ENCODE results near the gene ITGBL1.

ITGBL1 gene

GRCh38 chr13:101451641-101452040 lies 834 bp upstream of the ITGBL1 start:
- DNase-seq (ENCODE audit: low read depth): no peak

GRCh38 chr13:101453784-101454201 lies 1.3 kb downstream of the ITGBL1 start:
- peak; percentile 19 for DNase-seq (ENCODE audit: low read depth)

- DNase-seq (ENCODE audit: low read depth): peak; percentile 60
Observed at GRCh38 chr13:101454767-101455166, 2.3 kb downstream of the ITGBL1 start.

DNA sequence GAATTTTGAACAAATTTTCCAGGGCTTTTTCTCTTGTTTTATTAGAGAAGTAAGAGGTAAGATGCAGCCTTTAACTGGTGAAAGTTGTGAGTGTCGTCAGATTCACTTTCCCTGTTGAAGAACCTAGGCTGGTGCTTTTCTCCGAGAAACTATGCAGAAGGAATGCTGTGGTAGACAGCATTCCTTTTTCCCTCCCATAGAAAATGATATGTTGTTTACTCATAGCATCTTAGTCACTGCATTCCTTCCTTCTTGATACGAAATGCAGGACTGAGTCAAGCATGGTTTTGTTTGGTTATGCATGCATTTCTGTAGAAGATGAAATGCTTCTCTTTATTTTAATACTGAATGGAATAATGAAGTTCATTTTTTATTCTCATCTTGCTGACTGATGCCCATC lies 3.4 kb downstream of the ITGBL1 start:
- DNase-seq (ENCODE audit: low read depth): peak; percentile 94

DNA sequence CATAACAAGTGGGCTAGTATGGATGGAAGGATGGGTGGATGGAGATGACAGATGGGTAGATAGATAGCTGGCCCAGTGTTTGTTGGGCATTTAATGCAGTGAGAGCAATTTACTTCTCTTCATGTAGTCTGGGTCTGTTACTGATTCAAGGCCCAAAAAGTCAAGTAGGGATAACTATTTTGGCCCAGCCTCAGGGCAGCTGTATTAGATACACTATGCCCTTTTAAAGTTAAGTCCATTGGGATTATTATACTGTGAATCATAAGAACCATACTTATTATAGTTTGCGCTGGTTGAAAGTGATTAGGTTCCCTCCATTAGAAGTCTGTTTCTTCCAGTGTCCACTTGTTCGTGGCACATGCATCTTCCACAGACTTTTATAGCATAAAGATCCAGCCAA lies 4.7 kb downstream of the ITGBL1 start:
- DNase-seq (ENCODE audit: low read depth): peak; percentile 13

GRCh38 chr13:101465877-101466276 lies 13.4 kb downstream of the ITGBL1 start:
- DNase-seq (ENCODE audit: low read depth): peak; percentile 60

GRCh38 chr13:101467415-101467814 lies 14.9 kb downstream of the ITGBL1 start:
- no peak for DNase-seq (ENCODE audit: low read depth)

DNA sequence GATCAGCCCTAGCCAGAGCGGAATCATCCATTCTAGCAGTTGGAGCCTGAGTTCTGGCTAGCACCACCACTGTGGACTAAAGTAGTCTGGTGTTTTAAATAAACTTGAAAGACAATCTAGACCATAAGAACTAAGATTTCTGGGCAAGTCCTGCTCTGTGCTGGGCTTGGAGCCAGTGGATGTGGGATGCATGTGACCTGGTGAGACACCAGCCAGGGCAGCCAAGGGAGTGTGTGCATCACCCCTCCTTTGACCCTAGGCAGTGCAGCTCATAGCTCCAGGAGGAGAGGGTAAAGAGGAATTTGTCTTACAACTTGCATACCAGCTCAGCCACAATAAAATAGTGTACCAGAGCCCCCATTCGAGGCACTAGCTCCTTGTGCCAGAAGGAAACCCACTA lies 21.0 kb downstream of the ITGBL1 start:
- peak; percentile 91 for DNase-seq (ENCODE audit: low read depth)

- peak; percentile 95 for DNase-seq (ENCODE audit: low read depth)
Observed at GRCh38 chr13:101474419-101474957, 22.0 kb downstream of the ITGBL1 start.

- no peak for DNase-seq (ENCODE audit: low read depth)
Observed at GRCh38 chr13:101475536-101475935, 23.1 kb downstream of the ITGBL1 start.

GRCh38 chr13:101481421-101481820 lies 28.9 kb downstream of the ITGBL1 start:
- no peak for DNase-seq (ENCODE audit: low read depth)

DNA sequence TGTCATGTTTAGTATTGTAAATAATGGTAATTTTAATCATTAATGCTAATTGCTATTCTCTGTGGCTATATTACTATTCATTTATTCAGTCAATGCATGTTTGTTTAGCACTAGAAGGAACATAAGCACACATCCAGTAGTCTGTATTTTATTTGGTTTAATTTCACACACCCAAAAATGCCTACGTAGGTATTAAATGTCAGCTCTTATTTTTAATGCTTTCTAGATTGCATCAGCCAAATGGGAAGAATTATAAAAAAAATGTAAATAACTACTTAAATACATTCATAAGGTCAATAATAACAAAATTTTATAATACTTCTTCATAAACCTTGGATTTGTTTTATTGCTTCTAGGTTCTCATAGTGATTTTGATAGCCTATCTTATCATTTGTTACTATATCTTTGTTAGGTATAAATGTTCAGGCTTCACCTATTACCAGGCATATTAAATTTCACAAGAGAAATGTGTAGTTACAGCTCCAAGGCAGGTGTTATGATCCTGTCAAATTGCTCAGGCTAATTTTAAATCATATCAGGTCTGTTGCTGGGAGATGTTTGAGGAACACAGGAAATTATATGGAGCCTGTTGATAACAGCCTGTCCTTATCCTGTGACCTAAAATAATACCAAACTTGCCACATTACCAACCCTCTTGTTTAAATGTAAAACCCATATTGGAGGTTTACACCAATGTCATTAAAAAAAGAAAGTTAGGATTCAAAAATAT lies 34.4 kb downstream of the ITGBL1 start:
- DNase-seq (ENCODE audit: low read depth): no peak

- DNase-seq (ENCODE audit: low read depth): no peak
Observed at GRCh38 chr13:101487438-101487830, 35.0 kb downstream of the ITGBL1 start.

- no peak for DNase-seq (ENCODE audit: low read depth)
Observed at GRCh38 chr13:101488734-101489133, 36.3 kb downstream of the ITGBL1 start.

- peak; percentile 67 for DNase-seq (ENCODE audit: low read depth)
Observed at GRCh38 chr13:101489643-101490405, 37.3 kb downstream of the ITGBL1 start.

GRCh38 chr13:101490406-101491015 lies 38.0 kb downstream of the ITGBL1 start:
- DNase-seq (ENCODE audit: low read depth): peak; percentile 41

DNA sequence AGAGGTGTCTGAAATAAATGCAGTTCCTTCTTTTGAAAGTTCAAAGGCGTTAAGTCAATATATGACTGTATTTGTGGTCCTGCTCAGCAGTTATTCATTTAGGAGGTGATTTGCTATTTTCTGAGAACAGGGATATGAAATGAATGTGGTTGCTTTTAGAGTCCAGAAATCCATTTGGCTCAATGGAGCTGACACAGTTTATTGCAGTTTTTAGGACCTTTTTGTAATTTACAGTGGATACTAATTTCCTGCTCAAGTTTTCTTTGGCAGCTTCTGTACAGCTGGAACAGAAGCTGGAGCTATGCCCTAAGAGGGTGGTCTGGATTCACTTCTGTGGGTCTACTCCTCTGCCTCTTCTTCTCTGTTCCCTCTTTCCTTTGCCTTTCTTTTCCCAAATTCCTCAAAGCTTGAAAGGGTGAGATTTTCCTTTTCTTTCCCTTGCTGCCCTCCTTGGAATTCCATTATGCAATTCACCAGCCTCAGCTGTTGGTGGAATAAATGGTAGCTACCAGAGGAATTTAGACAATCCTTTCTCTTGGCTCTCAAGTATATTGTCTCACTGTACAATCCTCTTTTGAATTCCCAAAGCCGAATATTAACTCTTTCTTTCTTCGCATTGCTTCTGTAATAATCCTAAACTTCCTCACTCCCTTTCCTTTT lies 39.9 kb downstream of the ITGBL1 start:
- DNase-seq (ENCODE audit: low read depth): peak; percentile 52

- DNase-seq (ENCODE audit: low read depth): no peak
Observed at GRCh38 chr13:101493541-101493940, 41.1 kb downstream of the ITGBL1 start.

GRCh38 chr13:101499406-101499805 lies 46.9 kb downstream of the ITGBL1 start:
- DNase-seq (ENCODE audit: low read depth): no peak

DNA sequence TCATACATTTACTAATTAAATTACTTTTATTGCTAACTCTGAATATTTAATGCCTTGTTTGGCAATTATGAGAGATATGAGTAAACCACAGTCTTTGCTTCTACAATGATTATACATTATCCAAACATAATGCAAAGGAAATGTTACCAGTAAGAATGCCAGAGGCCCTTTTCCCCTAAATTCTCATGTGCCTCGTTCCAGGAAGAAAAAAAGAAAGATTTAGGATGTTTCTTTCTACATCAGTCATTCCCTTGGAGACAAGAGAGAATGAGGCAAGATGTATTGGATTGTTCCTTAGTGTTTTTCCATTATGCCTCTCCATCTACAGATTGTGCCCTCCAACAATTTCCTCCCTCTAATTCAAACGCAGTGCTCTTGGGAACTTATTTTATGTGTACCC lies 50.1 kb downstream of the ITGBL1 start:
- no peak for DNase-seq (ENCODE audit: low read depth)

- no peak for DNase-seq (ENCODE audit: low read depth)
Observed at GRCh38 chr13:101511161-101511560, 58.7 kb downstream of the ITGBL1 start.

- peak; percentile 61 for DNase-seq (ENCODE audit: low read depth)
Observed at GRCh38 chr13:101511766-101512165, 59.3 kb downstream of the ITGBL1 start.
